Stimulated activated effector memory CD8-positive, alpha-beta T cell treated with anti-CD3 and anti-CD28 coated beads, Interleukin-12 subunit alpha, Interleukin-12 subunit beta, amount 100 ng/mL, for 72 hours (primary cell): ENCODE results near the gene MLF1.

ENCODE experiments used
- ATAC-seq: fragments of 150-1000 bp; cut with Tn5 transposase; 2 replicates; pipeline ENCODE4 v1.10.0; 2021
- DNase-seq, 2 donors: peaks; one replicate each; pipeline ENCODE4 v3.0.0; 2021 to 2022; ENCODE audit warnings: low spot score in 2 of 2
- H3K27ac Mint-ChIP-seq: one replicate; pipeline ENCODE4 v1.8.0; 2022; ENCODE audit warnings: mild to moderate bottlenecking, mixed read lengths
- H3K36me3 Mint-ChIP-seq: one replicate; pipeline ENCODE4 v1.8.0; 2022; ENCODE audit warnings: mild to moderate bottlenecking, mixed read lengths
- H3K4me1 Mint-ChIP-seq: one replicate; pipeline ENCODE4 v1.8.0; 2022; ENCODE audit warnings: mixed read lengths
- H3K4me3 Mint-ChIP-seq: one replicate; pipeline ENCODE4 v1.8.0; 2022; ENCODE audit warnings: mild to moderate bottlenecking, mixed read lengths
- H3K9me3 Mint-ChIP-seq: one replicate; pipeline ENCODE4 v1.8.0; 2022; ENCODE audit warnings: mixed read lengths

The MLF1 gene

GRCh38 chr3:158642474-158643210, 71.6 kb downstream of the MLF1 start:
- peak overlapping the region; percentile 90 for H3K27ac Mint-ChIP-seq
- ATAC-seq (no peak), DNase-seq (no peak)
- no peak overlapping the region for H3K4me3 Mint-ChIP-seq
- peaks cover 20% of the 10 kb centered on the region for H3K36me3 Mint-ChIP-seq
- no peaks in the 10 kb centered on the region for H3K9me3 Mint-ChIP-seq
- peaks cover 28% of the 10 kb centered on the region for H3K4me1 Mint-ChIP-seq

GRCh38 chr3:158644345-158644908, 73.4 kb downstream of the MLF1 start, which contains the start of gene GFM1:
GFM1 (plus strand) TSS chr3:158644527; CDS start chr3:158644635, 108 bp downstream.
- Mint-ChIP-seq H3K4me3 (peak within 1 kb of the TSS; percentile 87), H3K4me1 (peaks cover 34% of the 10 kb centered on the region), H3K27ac (peak within 1 kb of the TSS; percentile 90), H3K36me3 (peaks cover 38% of the 10 kb centered on the region), H3K9me3 (no peaks in the 10 kb centered on the region)
- ATAC-seq = peak; percentile 97
- DNase-seq = peak; percentile 75 to 91

DNA sequence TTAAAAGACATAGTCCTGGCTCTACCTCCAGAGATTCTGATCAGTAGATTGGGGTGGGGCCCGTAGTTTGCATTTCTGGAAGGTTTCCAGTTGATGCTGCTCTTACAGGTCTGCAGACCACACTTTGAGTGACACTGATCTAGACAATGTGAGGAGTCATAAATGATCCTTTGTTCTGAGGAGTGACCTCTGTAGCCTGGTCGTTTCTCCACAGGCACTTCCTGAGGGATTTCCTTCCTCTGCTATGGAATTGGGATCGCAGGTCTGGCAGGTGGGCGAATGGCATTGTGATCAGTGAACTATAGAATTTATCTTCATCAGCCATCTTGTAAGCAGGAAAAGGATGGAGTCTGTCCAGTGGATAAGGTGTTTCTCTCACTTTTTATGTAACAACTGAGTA, 78.8 kb downstream of the MLF1 start:
- no peak for DNase-seq
- no peak overlapping the region for H3K4me3 Mint-ChIP-seq
- peak overlapping the region; percentile 48 for H3K27ac Mint-ChIP-seq
- peaks cover 27% of the 10 kb centered on the region for H3K4me1 Mint-ChIP-seq
- no peaks in the 10 kb centered on the region for H3K9me3 Mint-ChIP-seq
- peaks cover 91% of the 10 kb centered on the region for H3K36me3 Mint-ChIP-seq
- no peak for ATAC-seq

DNA sequence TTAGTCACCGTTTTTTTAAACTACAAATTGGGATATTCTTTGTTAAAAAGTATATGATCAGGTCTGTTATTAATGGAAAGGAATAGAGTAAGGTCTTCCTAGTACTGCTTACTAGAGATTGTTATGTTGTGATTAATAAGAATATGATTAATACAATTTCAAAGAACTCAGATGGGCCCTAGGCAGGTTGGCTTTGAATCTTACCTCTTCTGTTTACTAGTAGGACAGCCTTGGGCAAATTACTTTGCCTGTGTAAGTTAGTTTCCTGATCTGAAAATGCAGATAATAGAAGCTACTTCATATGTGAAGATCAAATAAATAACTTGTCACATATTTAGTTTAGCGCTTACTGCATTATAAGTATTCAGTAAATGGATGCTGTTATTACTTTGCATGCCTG, 80.2 kb downstream of the MLF1 start:
- Mint-ChIP-seq H3K27ac (no peak overlapping the region), H3K4me3 (no peak overlapping the region), H3K4me1 (peaks cover 13% of the 10 kb centered on the region), H3K9me3 (no peaks in the 10 kb centered on the region), H3K36me3 (peaks cover 100% of the 10 kb centered on the region)
- ATAC-seq (no peak), DNase-seq (no peak)

- Mint-ChIP-seq H3K36me3 (peaks cover 100% of the 10 kb centered on the region), H3K9me3 (no peaks in the 10 kb centered on the region), H3K4me1 (peaks cover 7% of the 10 kb centered on the region), H3K27ac (no peak overlapping the region), H3K4me3 (no peak overlapping the region)
- DNase-seq (no peak), ATAC-seq (no peak)
Observed at GRCh38 chr3:158652463-158652862, 81.5 kb downstream of the MLF1 start.
